Stimulated activated CD8-positive, alpha-beta memory T cell treated with anti-CD3 and anti-CD28 coated beads, Interleukin-4, amount 100 ng/mL, for 48 hours (primary cell): ENCODE results near the gene MAP4K1.

Experiments used
- DNase-seq: peaks from one replicate; pipeline ENCODE4 v3.0.0-alpha.2; 2020

The MAP4K1 gene

DNA sequence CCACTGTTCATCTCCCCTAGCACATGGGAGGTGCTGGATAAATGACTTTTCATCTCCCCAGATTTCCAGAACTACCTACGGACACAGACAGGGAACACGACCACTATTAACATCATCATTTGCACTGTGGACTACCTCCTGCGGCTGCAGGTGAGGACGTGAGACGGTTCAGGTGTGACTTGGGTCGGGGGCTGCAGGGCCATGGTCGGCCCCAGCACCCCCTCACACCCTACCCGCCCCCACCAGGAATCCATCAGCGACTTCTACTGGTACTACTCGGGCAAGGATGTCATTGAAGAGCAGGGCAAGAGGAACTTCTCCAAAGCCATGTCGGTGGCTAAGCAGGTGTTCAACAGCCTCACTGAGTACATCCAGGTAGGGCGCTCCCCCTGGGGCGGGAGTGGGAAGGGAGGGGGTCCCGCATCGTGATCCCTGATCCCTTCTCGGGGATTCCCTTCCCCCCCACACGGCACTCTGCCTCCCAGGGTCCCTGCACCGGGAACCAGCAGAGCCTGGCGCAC lies 74.4 kb downstream of the MAP4K1 start:
- no peak for DNase-seq

DNA sequence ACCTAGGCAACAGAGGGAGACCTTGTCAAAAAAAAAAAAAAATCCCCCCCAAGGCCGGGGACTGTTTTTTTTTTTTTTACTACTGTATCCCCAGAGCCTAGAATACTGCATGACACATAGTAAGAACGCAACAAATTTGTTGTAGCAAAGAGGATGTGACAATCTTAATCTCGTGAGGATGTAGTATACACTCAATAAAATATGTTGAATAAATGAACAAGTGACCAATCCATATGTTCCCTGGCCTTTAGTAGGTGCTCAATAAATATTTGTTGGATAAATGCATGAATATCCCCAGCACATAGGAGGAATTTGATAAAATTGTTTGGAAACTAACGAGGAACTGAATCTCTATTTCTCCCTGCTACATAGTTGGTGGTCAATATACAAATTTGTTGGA lies 75.7 kb downstream of the MAP4K1 start:
- no peak for DNase-seq

DNA sequence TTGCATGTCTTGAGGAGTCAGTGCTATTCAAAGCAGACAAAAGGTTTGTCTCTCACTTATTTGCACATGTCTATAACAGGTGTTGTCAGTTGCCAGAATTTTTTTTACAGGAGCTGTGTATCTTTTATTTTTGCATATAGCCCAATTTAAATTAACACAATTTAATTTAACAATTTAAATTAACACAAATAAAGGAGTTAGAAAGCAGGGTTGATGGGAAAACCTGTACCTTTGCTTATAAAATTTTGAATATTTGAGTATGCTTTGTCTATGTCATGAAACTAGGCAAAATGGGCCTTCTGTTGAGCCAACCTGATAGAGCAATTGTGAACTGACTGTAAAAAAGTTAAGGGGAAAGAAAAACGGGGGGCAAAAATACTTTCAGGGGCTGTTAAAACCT lies 78.0 kb downstream of the MAP4K1 start:
- no peak for DNase-seq

DNA sequence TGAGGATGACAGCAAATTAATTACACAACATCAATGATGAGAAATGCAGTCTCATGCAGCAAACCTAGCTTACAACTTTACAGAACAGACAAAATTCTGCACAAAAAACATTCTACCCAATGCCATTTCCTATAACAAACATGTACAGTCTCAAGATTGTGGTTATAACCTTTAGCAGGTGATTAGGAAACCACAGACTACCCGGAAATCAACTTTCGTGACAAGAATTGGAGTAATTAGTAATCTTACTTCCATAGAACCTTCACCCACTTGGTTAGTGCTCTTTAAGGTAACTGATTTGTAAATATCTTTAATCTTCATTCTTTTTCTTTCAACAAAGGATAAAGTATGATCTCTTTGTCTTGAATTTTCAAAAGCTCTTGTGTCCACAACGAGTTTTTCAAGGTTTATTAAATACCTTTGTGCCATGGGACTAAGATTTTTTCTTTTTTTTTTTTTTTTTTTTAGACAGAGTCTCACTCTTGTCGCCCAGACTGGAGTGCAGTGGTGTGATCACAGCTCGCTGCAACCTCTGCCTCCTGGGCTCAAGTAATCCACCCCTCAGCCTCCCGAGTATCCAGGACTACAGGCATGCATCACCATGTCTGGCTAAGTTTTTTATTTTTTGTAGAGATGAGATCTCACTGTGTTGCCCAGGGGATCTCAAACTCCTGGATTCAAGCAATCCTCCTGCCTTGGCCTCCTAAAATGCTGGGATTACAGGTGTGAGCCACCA lies 78.8 kb downstream of the MAP4K1 start:
- DNase-seq: peak; percentile 40

DNA sequence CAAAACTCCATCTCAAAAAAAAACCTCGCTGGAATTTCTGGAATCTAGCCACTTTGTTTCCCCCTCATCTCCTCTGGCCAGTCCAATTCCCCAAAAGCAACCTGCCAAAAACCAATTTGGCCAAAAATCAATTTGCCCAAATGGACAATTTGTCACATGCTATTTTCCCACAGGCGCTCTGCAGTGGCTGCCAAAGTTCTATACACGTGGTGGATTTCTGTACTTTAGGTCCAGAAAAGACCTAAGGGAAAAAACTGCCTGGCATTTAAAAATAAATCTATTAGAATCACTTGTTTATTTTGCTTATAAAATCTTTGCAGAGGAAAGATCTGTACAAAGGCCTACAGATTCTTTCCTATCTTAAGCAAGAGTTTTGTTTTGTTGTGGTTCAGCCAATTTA lies 79.4 kb downstream of the MAP4K1 start:
- no peak for DNase-seq
